GM12878 (cell line): ENCODE data around the gene MAML2. TPM values are rescaled to one million over a fixed set of nuclear protein-coding genes. Genes with fewer than 3 reads are reported as not detected.
A peak's percentile ranks its signal among the peaks of the same experiment; 100 is the strongest.

ENCODE experiments used
- ATAC-seq: fragments of 200-7000 bp; cut with Tn5 transposase; 3 replicates; pipeline ENCODE4 v1.9.1; 2020; ENCODE audit warnings: mild to moderate bottlenecking, moderate library complexity
- BruUV-seq: library from RNA; stranded (reverse); fragments of 400-500 nt; replicated peaks from 2 replicates; lab custom pipeline; 2021; lab: Mats Ljungman, UMichigan
- CTCF ChIA-PET: fragments of 300-600 bp; sonication (Branson Sonifier 250); formaldehyde crosslinking; extraction: SDS; loops from one replicate; lab custom pipeline; 2021; ENCODE audit warnings: inconsistent platforms; lab: Yijun Ruan, JAX
- POLR2A ChIA-PET: fragments of 350-600 bp; formaldehyde crosslinking; extraction: SDS; loops from one replicate; lab custom pipeline; 2021; ENCODE audit warnings: inconsistent platforms; lab: Charles Lee
- RAD21 ChIA-PET: fragments of 300-600 bp; sonication (Branson Sonifier 250); formaldehyde crosslinking; loops from one replicate; lab custom pipeline; 2023; ENCODE audit warnings: antibody characterized with exemption; ENCODE audit not compliant: unreplicated experiment; lab: Charles Lee
- SMC1A ChIA-PET: fragments of 300-600 bp; sonication (Branson Sonifier 250); formaldehyde crosslinking; loops from one replicate; lab custom pipeline; 2023; ENCODE audit not compliant: unreplicated experiment, uncharacterized antibody; lab: Charles Lee
- DNase-seq: peaks from one replicate; pipeline ENCODE4 v3.0.0-alpha.2; 2011; ENCODE audit warnings: low read depth, low spot score
- FAIRE-seq: peaks from 3 replicates; lab custom pipeline; 2011; peaks lifted over from hg19 to GRCh38; lab: Jason Lieb, UNC
- H2AFZ ChIP-seq: 2 replicates; pipeline ENCODE4 v1.6.0; 2011; ENCODE audit warnings: low read depth, low read length, control low read depth; ENCODE audit not compliant: control insufficient read depth
- H3K27ac ChIP-seq: 2 replicates; pipeline ENCODE4 v1.5.1; 2011; ENCODE audit warnings: control low read depth; ENCODE audit not compliant: control insufficient read depth, insufficient read depth
- H3K27me3 ChIP-seq, 2 experiments: replicated peaks in 1 of 2; 2 replicates each; pipeline versions ENCODE4 v1.6.0 to v1.6.1; 2011; ENCODE audit warnings: low read length in 1 of 2; ENCODE audit not compliant: control insufficient read depth in 2 of 2, insufficient read depth in 2 of 2
- H3K36me3 ChIP-seq, 2 experiments: 2 replicates each; pipeline ENCODE4 v1.5.1; 2011; ENCODE audit warnings: low read length in 1 of 2; ENCODE audit not compliant: control insufficient read depth in 2 of 2, insufficient read depth in 2 of 2
- H3K4me1 ChIP-seq: 2 replicates; pipeline ENCODE4 v1.6.1; 2011; ENCODE audit warnings: mild to moderate bottlenecking, low read length, moderate library complexity, mixed read lengths; ENCODE audit not compliant: control insufficient read depth, insufficient read depth
- H3K4me2 ChIP-seq: 2 replicates; pipeline ENCODE4 v1.6.0; 2011; ENCODE audit warnings: control low read depth; ENCODE audit not compliant: control insufficient read depth, insufficient read depth
- H3K4me3 ChIP-seq: fragments of 200-600 bp; sonication (generic); 2 replicates; pipeline ENCODE4 v1.5.1; 2016
- H3K79me2 ChIP-seq: 2 replicates; pipeline ENCODE4 v1.6.0; 2011; ENCODE audit warnings: low read length; ENCODE audit not compliant: control insufficient read depth, insufficient read depth
- H3K9ac ChIP-seq: 2 replicates; pipeline ENCODE4 v1.8.0; 2011; ENCODE audit warnings: low read length, control low read depth, mixed read lengths; ENCODE audit not compliant: control insufficient read depth, insufficient read depth
- H3K9me3 ChIP-seq: replicated peaks from 3 replicates; pipeline ENCODE4 v1.5.1; 2011; ENCODE audit warnings: mild to moderate bottlenecking, low read length; ENCODE audit not compliant: control insufficient read depth, insufficient read depth
- H4K20me1 ChIP-seq: 2 replicates; pipeline ENCODE4 v1.6.0; 2011; ENCODE audit not compliant: control insufficient read depth, insufficient read depth
- ATF7 ChIP-seq: fragments of 450-650 bp; IDR thresholded peaks from 2 replicates; pipeline ENCODE4 v1.6.1; 2016; ENCODE audit warnings: low read depth, mild to moderate bottlenecking
- BCL11A ChIP-seq: IDR thresholded peaks from 2 replicates; pipeline ENCODE4 v1.6.1; 2011; ENCODE audit warnings: low read depth, low read length
- CBX5 ChIP-seq: sonication (generic); IDR thresholded peaks from 2 replicates; pipeline ENCODE4 v1.6.1; 2016; ENCODE audit warnings: low read depth, moderate library complexity, mild to moderate bottlenecking, inconsistent platforms
- CHD2 ChIP-seq: IDR thresholded peaks from 2 replicates; pipeline ENCODE4 v1.6.1; 2011; ENCODE audit warnings: low read depth, low read length, improper control_type of control experiment, borderline replicate concordance
- CREM ChIP-seq: IDR thresholded peaks from 2 replicates; pipeline ENCODE4 v1.6.1; 2014; ENCODE audit warnings: antibody characterized with exemption, low read depth
- GATAD2B ChIP-seq: fragments of 450-650 bp; conservative IDR thresholded peaks from 2 replicates; pipeline ENCODE4 v1.6.1; 2017; ENCODE audit warnings: low read depth, mild to moderate bottlenecking, moderate library complexity
- IRF4 ChIP-seq: IDR thresholded peaks from 2 replicates; pipeline ENCODE4 v1.6.1; 2011; ENCODE audit warnings: low read depth, low read length
- JUND ChIP-seq: IDR thresholded peaks from 2 replicates; pipeline ENCODE4 v1.6.1; 2012; ENCODE audit warnings: low read depth, mild to moderate bottlenecking, low read length, improper control_type of control experiment, moderate library complexity
- MTA2 ChIP-seq: fragments of 450-650 bp; IDR thresholded peaks from 2 replicates; pipeline ENCODE4 v1.6.1; 2016; ENCODE audit warnings: low read depth, mild to moderate bottlenecking, moderate library complexity
- MTA3 ChIP-seq: IDR thresholded peaks from 2 replicates; pipeline ENCODE4 v1.6.1; 2012; ENCODE audit warnings: low read length, inconsistent platforms, borderline replicate concordance
- NBN ChIP-seq: fragments of 450-650 bp; IDR thresholded peaks from 2 replicates; pipeline ENCODE4 v1.6.1; 2016
- NFYB ChIP-seq: IDR thresholded peaks from 2 replicates; pipeline ENCODE4 v1.6.1; 2011; ENCODE audit warnings: low read depth, mild to moderate bottlenecking, low read length, improper control_type of control experiment, moderate library complexity; ENCODE audit not compliant: insufficient read depth
- NR2C1 ChIP-seq: fragments of 450-650 bp; IDR thresholded peaks from 2 replicates; pipeline ENCODE4 v1.6.1; 2017; ENCODE audit warnings: antibody characterized with exemption, mild to moderate bottlenecking, moderate library complexity
- PAX5 ChIP-seq: IDR thresholded peaks from 2 replicates; pipeline ENCODE4 v1.6.1; 2011; ENCODE audit warnings: low read depth, low read length, borderline replicate concordance
- PAX8 ChIP-seq: fragments of 450-650 bp; IDR thresholded peaks from 2 replicates; pipeline ENCODE4 v1.6.1; 2017; ENCODE audit warnings: mild to moderate bottlenecking, moderate library complexity
- POLR2A ChIP-seq: IDR thresholded peaks from 2 replicates; pipeline ENCODE4 v1.6.1; 2011; ENCODE audit warnings: low read depth, mild to moderate bottlenecking, low read length
- RB1 ChIP-seq: fragments of 450-650 bp; formaldehyde crosslinking; IDR thresholded peaks from 2 replicates; pipeline ENCODE4 v1.6.1; 2017; ENCODE audit warnings: mild to moderate bottlenecking, borderline replicate concordance
- RCOR1 ChIP-seq: conservative IDR thresholded peaks from 2 replicates; pipeline ENCODE4 v1.6.1; 2012; ENCODE audit warnings: low read depth, low read length, improper control_type of control experiment
- SMARCA5 ChIP-seq: fragments of 450-650 bp; IDR thresholded peaks from 2 replicates; pipeline ENCODE4 v1.6.1; 2017; ENCODE audit warnings: mild to moderate bottlenecking
- STAT3 ChIP-seq: IDR thresholded peaks from 2 replicates; pipeline ENCODE4 v1.6.1; 2011; ENCODE audit warnings: low read depth, low read length, improper control_type of control experiment
- TCF3 ChIP-seq: IDR thresholded peaks from 2 replicates; pipeline ENCODE4 v1.6.1; 2012; ENCODE audit warnings: low read depth, mild to moderate bottlenecking, low read length, borderline replicate concordance; ENCODE audit not compliant: insufficient read depth
- ZBTB33 ChIP-seq: fragments of 450-650 bp; IDR thresholded peaks from 2 replicates; pipeline ENCODE4 v1.6.1; 2017; ENCODE audit warnings: mild to moderate bottlenecking
- ZNF384 ChIP-seq: IDR thresholded peaks from 2 replicates; pipeline ENCODE4 v1.6.1; 2012; ENCODE audit warnings: low read depth, mild to moderate bottlenecking, low read length, improper control_type of control experiment, borderline replicate concordance
- ZSCAN29 ChIP-seq: fragments of 450-650 bp; IDR thresholded peaks from 2 replicates; pipeline ENCODE4 v1.6.1; 2017; ENCODE audit warnings: mild to moderate bottlenecking, moderate library complexity
- WGBS: methylation state at CpG from one replicate; pipeline ENCODE4 v1.1.6; 2016; ENCODE audit warnings: low lambda C conversion rate; ENCODE audit not compliant: insufficient replicate concordance, insufficient coverage; ENCODE audit errors: missing lambda C conversion rate; 5-methylcytosine and 5-hydroxymethylcytosine counted together
- in situ Hi-C: fragments of 300-500 bp; cut with MboI; formaldehyde crosslinking; loops from 9 replicates; pipeline ENCODE4 v1.14.3; 2018; ENCODE audit warnings: mixed read lengths
- intact Hi-C: fragments of 100-400 bp; cut with micrococcal nuclease; formaldehyde crosslinking; loops from one replicate; pipeline ENCODE4 v1.14.2; 2022; ENCODE audit not compliant: unreplicated experiment
- polyA plus RNA-seq, 11 experiments: library from polyadenylated mRNA; depleted of rRNA in 4 of 11; unstranded in 6 of 11; stranded (reverse) in 5 of 11; fragments of >200 nt; fragmentation: Nextera tagmentation in 4 of 11; fragmentation: Illumina TruSeq in 1 of 11; extraction: Ambion mirVana in 4 of 11; extraction: Trizol in 1 of 11; gene quantifications; 1 replicate in 1 of 11; 2 replicates in 10 of 11; pipeline versions ENCODE4 v1.2.1 to v1.2.3, GENCODE V29; 2011 to 2016; ENCODE audit warnings: inconsistent platforms in 2 of 11, missing spikeins in 2 of 11, low read depth in 1 of 11
- total RNA-seq, 4 experiments: library from RNA; depleted of rRNA in 3 of 4; stranded (reverse); fragments of >200 nt in 3 of 4; fragmentation: Illumina TruSeq in 1 of 4; extraction: Trizol in 1 of 4; gene quantifications; 2 replicates each; pipeline versions ENCODE4 v1.2.1 to v1.2.3, GENCODE V29; 2013 to 2021
- TF ChIP-seq, protein P1 (sequence below): fragments of 450-650 bp; IDR thresholded peaks from 2 replicates; pipeline ENCODE4 v1.6.1; 2014; ENCODE audit warnings: mild to moderate bottlenecking

Gene MAML2
- total and polyA plus RNA-seq, 10 of the 15 experiments (the other 5 are each of a cell fraction or from before 2014, with no cell fraction given) = 2.5 to 15.1 (median 12.0) TPM

- Histone ChIP-seq H3K4me3 (peak overlapping the region; percentile 34), H2AFZ (no peak overlapping the region), H3K79me2 (peaks cover 61% of the 10 kb centered on the region), H3K4me1 (peaks cover 60% of the 10 kb centered on the region), H3K9ac (peak overlapping the region; percentile 31; the same call in 1 of the 2 replicates), H3K36me3 (no peaks in the 10 kb centered on the region), H3K27me3 (no peaks in the 10 kb centered on the region), H4K20me1 (no peaks in the 10 kb centered on the region), H3K4me2 (peak overlapping the region; percentile 63), H3K27ac (peak overlapping the region; percentile 34), H3K9me3 (no peaks in the 10 kb centered on the region; the same call in 2 of the 3 replicates)
- FAIRE-seq (no peak), DNase-seq (peak; percentile 91), ATAC-seq (peak; percentile 58)
- intact Hi-C loops (no loop called here), in situ Hi-C loops (no loop called here)
- SMC1A ChIA-PET = interaction anchor here (1.0 to 5.5 kb wide), 13 partner anchors 11 to 242 kb away, joined by 3 to 84 read pairs (median 6); partner anchors contain the start of gene MAML2
- CTCF ChIA-PET = interaction anchor here (1.1 to 9.2 kb wide), 5 partner anchors 13 to 140 kb away, joined by 3 to 88 read pairs (median 4); partner anchors contain the start of gene MAML2
- no TSS peak for BruUV-seq
- POLR2A ChIA-PET = interaction anchor here (0.6 to 5.1 kb wide), 5 partner anchors 10 to 337 kb away, joined by 4 to 50 read pairs (median 5); partner anchors contain the start of gene MAML2
- WGBS = 0% methylated on average over 7 of the region's 7 CpGs
- RAD21 ChIA-PET = interaction anchor here (0.9 to 4.4 kb wide), 9 partner anchors 10 to 178 kb away, joined by 3 to 34 read pairs (median 8); partner anchors contain the start of genes CCDC82, JRKL and MAML2
- TF ChIP-seq NR2C1 (no peak), RCOR1 (no peak; the same call in 1 of the 2 replicates), ZBTB33 (no peak), CREM (peak; percentile 27; the same call in 1 of the 2 replicates), GATAD2B (no peak), MTA3 (peak; percentile 39; the same call in 1 of the 2 replicates), STAT3 (0 out of 2 replicates have a peak, but pooled peaks have one; percentile 36), ZSCAN29 (no peak), ZNF384 (peak; percentile 96), TCF3 (no peak), PAX5 (peak; percentile 39; the same call in 1 of the 2 replicates), NFYB (no peak), POLR2A (no peak), MTA2 (peak; percentile 41), NBN (peak; percentile 23; the same call in 1 of the 2 replicates), PAX8 (no peak), CBX5 (no peak), BCL11A (no peak), SMARCA5 (no peak), JUND (no peak), RB1 (no peak), IRF4 (peak; percentile 20; the same call in 1 of the 2 replicates), ATF7 (peak; percentile 57), CHD2 (peak; percentile 31; the same call in 1 of the 2 replicates)
- TF ChIP-seq, protein P1, sequence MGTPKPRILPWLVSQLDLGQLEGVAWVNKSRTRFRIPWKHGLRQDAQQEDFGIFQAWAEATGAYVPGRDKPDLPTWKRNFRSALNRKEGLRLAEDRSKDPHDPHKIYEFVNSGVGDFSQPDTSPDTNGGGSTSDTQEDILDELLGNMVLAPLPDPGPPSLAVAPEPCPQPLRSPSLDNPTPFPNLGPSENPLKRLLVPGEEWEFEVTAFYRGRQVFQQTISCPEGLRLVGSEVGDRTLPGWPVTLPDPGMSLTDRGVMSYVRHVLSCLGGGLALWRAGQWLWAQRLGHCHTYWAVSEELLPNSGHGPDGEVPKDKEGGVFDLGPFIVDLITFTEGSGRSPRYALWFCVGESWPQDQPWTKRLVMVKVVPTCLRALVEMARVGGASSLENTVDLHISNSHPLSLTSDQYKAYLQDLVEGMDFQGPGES = no peak
Observed at GRCh38 chr11:96254087-96254486, 88.9 kb downstream of the MAML2 start.
